GM12801 (cell line): ENCODE measurements around the gene SPOCD1.

ENCODE experiments used
- TF ChIP-seq, protein P1 (sequence below): IDR thresholded peaks from one replicate; pipeline ENCODE4 v1.5.1; 2011; ENCODE audit warnings: control low read depth; ENCODE audit not compliant: insufficient read length; ENCODE audit errors: extremely low read depth

Gene SPOCD1

DNA sequence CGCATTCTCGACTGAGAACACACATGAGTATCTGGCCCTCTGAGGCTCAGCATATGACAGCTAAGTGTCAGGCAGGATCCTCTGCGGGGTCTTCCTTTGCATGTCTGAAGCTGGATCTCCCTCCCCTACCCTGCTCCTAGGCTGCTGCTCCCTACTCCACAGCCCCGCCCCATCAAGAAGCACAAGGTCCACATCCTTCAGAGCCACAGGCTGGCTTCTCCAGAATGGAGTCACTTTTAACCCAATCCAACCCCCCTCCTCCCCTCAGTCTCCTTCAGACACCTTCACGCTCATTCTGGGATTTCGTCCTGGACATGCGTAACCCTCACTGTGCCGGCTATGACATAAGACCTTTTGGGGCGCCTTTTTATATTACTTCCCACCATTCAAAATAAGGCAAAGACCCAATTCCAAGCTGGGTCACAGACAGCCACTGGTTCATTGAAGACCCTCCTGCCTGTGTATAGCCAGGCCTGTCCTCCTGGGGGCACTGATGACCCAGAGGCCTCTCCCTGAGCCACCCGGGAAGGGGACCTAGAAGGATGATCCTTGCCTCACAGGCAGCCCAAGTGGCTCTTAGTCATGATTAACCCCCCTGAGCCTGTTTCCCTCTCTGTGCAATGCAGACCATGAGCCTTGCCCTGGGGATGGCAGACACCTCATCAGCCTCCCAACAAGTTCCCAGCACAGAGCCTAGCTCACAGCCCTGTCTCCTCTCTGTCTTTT, 56.4 kb downstream of the SPOCD1 start:
- TF ChIP-seq, protein P1, sequence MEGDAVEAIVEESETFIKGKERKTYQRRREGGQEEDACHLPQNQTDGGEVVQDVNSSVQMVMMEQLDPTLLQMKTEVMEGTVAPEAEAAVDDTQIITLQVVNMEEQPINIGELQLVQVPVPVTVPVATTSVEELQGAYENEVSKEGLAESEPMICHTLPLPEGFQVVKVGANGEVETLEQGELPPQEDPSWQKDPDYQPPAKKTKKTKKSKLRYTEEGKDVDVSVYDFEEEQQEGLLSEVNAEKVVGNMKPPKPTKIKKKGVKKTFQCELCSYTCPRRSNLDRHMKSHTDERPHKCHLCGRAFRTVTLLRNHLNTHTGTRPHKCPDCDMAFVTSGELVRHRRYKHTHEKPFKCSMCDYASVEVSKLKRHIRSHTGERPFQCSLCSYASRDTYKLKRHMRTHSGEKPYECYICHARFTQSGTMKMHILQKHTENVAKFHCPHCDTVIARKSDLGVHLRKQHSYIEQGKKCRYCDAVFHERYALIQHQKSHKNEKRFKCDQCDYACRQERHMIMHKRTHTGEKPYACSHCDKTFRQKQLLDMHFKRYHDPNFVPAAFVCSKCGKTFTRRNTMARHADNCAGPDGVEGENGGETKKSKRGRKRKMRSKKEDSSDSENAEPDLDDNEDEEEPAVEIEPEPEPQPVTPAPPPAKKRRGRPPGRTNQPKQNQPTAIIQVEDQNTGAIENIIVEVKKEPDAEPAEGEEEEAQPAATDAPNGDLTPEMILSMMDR: no peak

DNA sequence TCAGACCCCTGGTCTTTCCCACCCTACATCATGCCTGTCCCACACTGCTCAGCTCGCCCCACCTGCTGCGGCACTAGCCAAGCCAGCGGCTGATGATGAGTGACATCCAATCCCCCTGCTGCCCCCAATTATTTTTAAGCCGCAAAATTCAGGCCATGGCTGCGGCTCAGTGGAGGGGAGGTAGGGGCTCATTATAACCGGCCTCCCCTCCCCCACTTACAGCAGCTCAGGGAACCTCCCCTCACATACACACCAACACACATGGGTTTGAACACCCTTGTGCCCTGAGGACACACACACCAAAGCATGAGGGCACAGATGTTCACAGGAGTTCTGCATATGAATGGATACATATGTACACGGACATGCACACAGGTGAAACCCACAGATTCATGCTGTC, 57.0 kb downstream of the SPOCD1 start:
- TF ChIP-seq, protein P1: no peak

DNA sequence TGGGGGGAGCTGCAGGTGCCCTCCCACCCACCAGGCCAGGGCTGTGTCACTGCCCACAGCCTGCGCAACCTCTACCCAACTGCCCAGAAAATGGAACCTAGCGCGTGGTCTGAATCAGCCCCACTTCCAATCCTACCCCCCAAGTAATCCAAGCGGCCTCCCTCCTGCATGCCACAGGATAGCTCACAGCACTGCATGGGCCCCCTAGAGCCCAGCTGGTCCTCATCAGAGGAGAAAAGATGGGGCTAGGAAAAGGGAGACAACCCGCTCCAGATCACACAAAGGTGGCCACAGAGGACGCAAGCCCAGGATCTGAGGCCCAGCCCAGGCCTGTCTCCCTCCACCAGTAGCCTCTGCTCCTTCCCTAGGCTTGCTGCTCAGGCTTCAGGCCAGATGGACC, 57.8 kb downstream of the SPOCD1 start:
- TF ChIP-seq, protein P1: no peak

DNA sequence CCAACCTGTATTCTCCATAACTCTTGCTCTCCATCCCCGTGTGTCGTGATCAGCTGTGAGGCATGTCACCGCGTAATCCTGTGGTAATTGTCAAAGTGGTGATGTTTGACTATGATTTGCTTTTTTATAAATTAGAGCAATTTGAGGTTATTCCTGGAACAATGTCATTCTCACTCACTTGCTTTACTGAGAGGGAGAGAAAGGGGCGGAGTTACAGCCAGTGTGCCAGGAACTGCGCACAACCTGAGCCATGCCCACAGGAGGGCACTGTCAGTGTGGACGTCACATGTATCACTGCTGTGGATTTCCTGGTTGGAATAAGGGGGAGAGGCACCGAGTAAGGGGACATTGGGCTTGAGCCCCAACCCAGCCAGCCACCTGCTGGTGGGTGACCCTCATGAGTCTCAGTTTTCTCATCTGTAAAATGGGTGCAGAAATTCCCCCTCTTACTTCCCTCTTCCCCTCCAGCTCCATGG, 58.6 kb downstream of the SPOCD1 start:
- TF ChIP-seq, protein P1: no peak

DNA sequence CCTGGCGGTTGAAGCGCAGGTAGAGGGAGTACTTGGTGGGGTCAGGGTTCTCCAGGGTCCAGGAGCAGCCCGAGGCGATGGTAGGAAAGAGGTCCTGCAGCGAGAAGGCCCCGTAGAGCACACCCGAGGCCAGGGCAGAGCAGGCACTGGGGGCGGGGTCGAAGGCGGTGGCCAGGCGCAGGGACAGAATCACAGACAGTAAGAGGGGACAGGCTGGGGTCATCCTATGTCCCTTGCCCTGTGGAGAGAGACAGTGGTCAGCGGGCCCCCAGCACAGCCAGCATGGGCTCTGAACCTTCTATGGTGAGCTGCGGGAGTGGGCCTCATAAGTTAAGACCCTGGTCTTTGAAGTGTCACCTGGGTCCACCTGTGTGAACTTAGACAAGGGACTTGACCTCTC, 59.2 kb downstream of the SPOCD1 start:
- TF ChIP-seq, protein P1: no peak

DNA sequence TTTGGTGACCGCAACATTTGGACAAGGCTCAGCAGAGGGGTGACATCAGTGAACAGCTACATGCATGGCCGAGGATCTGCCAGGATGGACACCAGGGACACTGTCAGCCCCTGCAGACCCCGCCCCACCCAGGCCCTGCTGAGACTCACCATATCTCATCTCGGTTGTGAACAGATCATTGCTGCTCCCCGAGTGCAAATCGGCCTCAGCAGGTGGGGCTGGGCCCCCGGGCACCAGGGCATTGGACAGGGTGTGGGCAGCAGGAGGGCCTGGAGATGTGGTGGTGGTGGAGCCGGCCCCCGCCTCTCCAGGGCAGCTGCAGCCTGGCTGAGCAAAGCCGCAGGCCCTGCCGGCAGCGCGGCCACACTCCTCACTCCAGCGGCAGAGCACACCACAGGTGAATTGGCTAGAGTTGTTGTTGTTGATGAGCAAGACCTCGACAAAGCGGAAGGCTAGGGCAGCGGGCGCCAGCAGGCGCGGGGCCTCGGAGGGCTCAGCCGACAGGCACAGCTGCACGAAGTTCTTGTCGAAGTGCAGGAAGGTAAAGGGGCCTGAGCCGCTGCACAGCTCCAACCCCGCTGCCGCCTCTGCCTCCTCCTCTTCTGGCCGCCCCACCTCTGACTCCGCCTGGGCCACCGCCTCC, 59.9 kb downstream of the SPOCD1 start:
- TF ChIP-seq, protein P1: no peak

DNA sequence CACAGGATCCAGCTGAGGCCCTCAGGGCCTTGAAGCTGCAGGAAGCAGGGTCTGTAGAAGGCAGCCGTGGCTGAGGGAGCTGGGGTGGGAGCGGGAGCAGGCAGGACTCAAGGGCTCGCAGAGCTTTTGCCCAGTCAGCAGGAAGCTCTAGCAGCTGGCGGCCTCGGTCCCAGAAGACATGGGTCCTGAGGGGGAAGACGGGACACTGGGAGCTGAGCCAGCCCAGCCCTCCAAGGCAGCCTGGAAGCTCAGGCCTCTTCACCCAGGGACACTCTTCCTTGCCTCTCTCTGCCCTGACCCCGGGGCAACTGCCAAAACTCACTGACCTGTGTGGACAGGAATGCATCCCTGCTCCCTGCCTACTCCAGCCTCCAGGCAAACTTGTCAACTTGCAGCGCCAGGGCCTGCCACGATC, 60.6 kb downstream of the SPOCD1 start:
- TF ChIP-seq, protein P1: no peak
